ENCODE measurements around the gene FAR1. TPM values are rescaled to one million over a fixed set of nuclear protein-coding genes. Genes with fewer than 3 reads are reported as not detected.

FAR1 gene
- total RNA-seq, 1 donor from 2014 or later, result 2.8 TPM

- DNase-seq (ENCODE audit: low spot score) (no peak), ATAC-seq (peak; percentile 66)
These were observed 104.0 kb downstream of the FAR1 start for GRCh38 chr11:13772223-13773046.

GRCh38 chr11:13775471-13775870 is 107.0 kb downstream of the FAR1 start:
- DNase-seq (ENCODE audit: low spot score) (no peak), ATAC-seq (no peak)

- no peak for DNase-seq (ENCODE audit: low spot score)
- ATAC-seq, result no peak
These were observed 107.8 kb downstream of the FAR1 start for GRCh38 chr11:13776134-13776815.

- no peak for DNase-seq (ENCODE audit: low spot score)
- no peak for ATAC-seq
These were observed 109.0 kb downstream of the FAR1 start for GRCh38 chr11:13777341-13777985.

GRCh38 chr11:13778345-13778744 is 109.9 kb downstream of the FAR1 start:
- DNase-seq (ENCODE audit: low spot score) (no peak), ATAC-seq (no peak)

GRCh38 chr11:13781153-13781552 is 112.7 kb downstream of the FAR1 start:
- ATAC-seq (no peak), DNase-seq (ENCODE audit: low spot score) (no peak)

Other genes starting within 250 kb of the FAR1 start
- gene BTBD10, start 205.4 kb upstream of the FAR1 start, total RNA-seq, result 4.7 TPM
- gene PTH, start 172.7 kb upstream of the FAR1 start, total RNA-seq, result not detected

Measured in left lobe of liver (tissue), 2 donors.